ENCODE results near the gene ARHGEF37. TPM values are rescaled to one million over a fixed set of nuclear protein-coding genes. Genes with fewer than 3 reads are reported as not detected.
A peak's percentile ranks its signal among the peaks of the same experiment; 100 is the strongest.
"Not testable (repeated sequence)": the region's sequence is repeated elsewhere in the genome, so short reads cannot be mapped to it uniquely, and the experiment has no call there.

Gene ARHGEF37
- polyA plus RNA-seq, 1 donor from 2014 or later = 0.36 TPM

DNA sequence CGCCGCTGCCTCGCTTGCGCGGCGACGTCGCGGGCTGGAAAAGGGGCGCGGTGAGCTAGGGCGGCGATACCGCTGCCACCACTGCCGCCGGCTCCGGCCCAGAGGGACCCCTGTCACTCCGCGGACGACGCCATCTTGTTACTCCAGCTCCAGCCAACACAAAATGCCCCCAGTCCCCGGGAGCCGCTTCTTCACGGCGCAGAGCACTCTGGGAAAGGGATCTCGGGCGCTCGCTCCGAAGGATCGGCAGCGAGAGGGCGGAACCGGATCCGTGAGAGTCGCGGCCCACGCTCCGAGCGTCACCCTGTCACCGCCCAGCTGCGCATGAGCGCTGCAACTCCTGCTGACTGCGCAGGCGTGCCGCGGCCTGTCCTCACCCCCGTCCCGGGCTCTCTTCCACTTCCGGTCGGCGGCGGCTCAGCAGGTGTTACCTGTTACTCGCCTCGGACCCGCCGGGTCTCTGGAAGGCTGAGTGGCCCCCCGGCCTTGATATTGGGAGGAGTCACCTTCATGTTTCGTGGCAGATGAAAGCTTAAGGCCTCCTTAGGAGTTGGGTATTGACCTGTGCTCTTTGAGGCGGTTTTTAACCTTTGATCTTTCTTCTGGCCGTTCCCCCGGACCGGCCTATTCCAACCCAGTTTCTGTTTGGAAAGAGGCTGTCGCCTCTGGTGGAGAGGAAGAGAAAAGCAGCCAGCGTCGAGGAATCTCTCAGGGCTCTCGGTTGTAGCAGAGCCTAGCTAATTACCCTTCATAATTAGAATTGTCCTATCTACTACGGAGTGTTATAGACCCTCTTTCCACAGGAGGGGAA lies 29.9 kb upstream of the ARHGEF37 start, which contains the start of gene CSNK1A1:
CSNK1A1 (minus strand) TSS at position 213 of the 811 bp plus-strand sequence. CDS start 475 bp downstream, outside the sequence.
- peak within 1 kb of the TSS; percentile 92 to 99 (median 98) for H3K4me3 Mint-ChIP-seq
- peaks cover 22 to 34% (median 23%) of the 10 kb centered on the region in 3 donors for H3K4me1 Mint-ChIP-seq
- H3K9me3 Mint-ChIP-seq = no peaks in the 10 kb centered on the region
- peaks cover 2% of the 10 kb centered on the region for H3K36me3 Mint-ChIP-seq
- H3K27me3 Mint-ChIP-seq = no peaks in the 10 kb centered on the region
- H3K27ac Mint-ChIP-seq = peak within 1 kb of the TSS; percentile 94 to 99 (median 97)

DNA sequence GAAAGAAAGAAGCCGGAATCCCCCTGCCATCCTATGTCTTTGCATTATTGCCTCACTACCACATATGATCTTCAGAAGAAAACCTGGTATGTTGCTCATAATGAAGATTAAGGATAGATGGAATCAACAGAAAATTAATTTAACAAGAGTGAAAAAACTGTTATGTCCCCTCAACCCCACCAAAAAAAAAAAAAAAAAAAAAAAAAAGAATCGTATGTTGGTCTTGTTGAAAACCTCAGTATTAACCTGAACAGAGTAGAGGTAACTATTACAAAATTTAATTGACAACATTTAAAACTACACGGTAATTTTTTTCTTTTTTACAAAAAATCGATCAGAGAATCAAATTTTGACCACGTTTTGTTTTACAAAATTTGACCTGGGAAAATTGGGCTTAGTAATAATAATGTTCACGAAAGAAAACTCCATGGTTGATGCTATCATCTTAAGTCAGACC lies 29.2 kb upstream of the ARHGEF37 start:
- peaks cover 17 to 28% (median 18%) of the 10 kb centered on the region in 3 donors for H3K4me1 Mint-ChIP-seq
- H3K27ac Mint-ChIP-seq = peak overlapping the region; percentile 94 to 99 (median 97)
- peak overlapping the region; percentile 92 to 99 (median 98) for H3K4me3 Mint-ChIP-seq

DNA sequence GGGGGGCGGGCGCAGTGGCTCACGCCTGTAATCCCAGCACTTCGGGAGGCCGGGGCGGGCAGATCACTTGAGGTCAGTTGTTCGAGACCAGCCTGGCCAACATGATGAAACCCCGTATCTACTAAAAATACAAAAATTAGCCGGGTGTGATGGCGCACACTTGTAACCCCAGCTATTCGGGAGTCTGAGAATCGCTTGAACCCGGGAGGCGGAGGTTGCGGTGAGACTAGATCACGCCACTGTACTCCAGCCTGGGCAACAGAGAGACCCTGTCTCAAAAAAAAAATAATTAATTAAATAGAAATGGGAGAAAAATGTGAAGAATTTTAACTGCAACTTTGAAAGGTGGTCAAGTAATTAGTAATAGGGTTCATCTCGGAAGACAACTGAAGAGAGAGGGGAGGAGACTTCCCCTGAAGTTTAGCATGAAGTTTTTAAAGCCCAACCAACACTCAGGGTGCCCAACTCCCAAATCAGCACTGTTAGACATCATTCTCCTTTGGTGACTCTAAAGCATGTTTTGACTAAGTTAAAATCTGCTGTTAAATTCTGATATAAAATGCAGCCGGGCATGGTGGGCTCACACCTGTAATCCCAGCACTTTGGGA lies 28.6 kb upstream of the ARHGEF37 start:
- no peak overlapping the region for H3K27ac Mint-ChIP-seq
- H3K9me3 Mint-ChIP-seq = no peaks in the 10 kb centered on the region
- H3K27me3 Mint-ChIP-seq = no peaks in the 10 kb centered on the region
- H3K4me1 Mint-ChIP-seq = peaks cover 14 to 23% (median 14%) of the 10 kb centered on the region in 3 donors
- peak overlapping the region in 2 of 4 donors; percentile 42 to 63 for H3K4me3 Mint-ChIP-seq
- peaks cover 4% of the 10 kb centered on the region for H3K36me3 Mint-ChIP-seq

More for the DNA sequence above, 29.2 kb upstream of the ARHGEF37 start:
- H3K9me3 Mint-ChIP-seq = no peaks in the 10 kb centered on the region
- H3K27me3 Mint-ChIP-seq = no peaks in the 10 kb centered on the region
- H3K36me3 Mint-ChIP-seq = peaks cover 4% of the 10 kb centered on the region

DNA sequence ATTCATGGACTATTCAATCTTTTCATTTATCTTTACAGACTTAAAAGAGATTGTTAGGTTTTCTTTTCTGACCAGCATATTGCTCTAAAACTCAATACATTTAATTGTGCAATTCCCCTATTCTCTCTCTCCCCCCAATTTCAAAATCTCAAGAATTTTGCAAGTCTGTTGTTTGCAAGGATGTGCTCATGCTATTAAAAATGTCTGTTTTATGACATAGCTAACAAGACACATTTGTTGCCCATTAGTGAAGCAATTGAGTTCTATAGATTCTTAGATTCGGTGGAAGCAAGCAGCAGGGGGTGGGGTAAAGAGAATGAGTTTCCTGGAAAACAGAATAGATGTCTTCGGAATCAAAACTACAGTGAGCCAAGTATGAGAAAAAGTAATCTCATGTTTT lies 21.6 kb upstream of the ARHGEF37 start:
- H3K36me3 Mint-ChIP-seq = peaks cover 4% of the 10 kb centered on the region
- no peaks in the 10 kb centered on the region for H3K4me1 Mint-ChIP-seq
- no peak overlapping the region for H3K27ac Mint-ChIP-seq
- H3K9me3 Mint-ChIP-seq = no peaks in the 10 kb centered on the region
- no peak overlapping the region for H3K4me3 Mint-ChIP-seq
- H3K27me3 Mint-ChIP-seq = no peaks in the 10 kb centered on the region

DNA sequence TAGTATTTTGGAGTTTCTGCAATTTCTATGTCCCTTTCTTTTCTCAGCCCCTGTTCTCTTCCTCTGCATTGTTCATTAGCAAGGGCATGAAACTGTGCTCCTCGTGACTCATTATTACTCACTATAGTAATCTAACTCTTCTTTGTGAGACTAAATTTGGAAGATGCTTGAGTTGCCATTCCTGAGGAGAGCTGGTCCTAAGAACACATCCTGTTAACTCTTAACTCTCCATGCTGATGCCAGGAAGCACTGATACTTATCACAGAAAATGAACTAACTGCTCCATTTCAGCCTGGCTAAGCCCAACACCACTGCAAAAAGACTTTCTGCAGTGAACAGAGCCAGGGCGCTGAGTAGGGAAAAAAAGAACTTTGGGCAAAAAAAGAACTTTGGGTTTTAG lies 19.4 kb upstream of the ARHGEF37 start:
- H3K27me3 Mint-ChIP-seq = no peaks in the 10 kb centered on the region
- no peaks in the 10 kb centered on the region for H3K9me3 Mint-ChIP-seq
- peaks cover 2% of the 10 kb centered on the region for H3K36me3 Mint-ChIP-seq
- no peaks in the 10 kb centered on the region for H3K4me1 Mint-ChIP-seq
- no peak overlapping the region for H3K4me3 Mint-ChIP-seq
- H3K27ac Mint-ChIP-seq = no peak overlapping the region

DNA sequence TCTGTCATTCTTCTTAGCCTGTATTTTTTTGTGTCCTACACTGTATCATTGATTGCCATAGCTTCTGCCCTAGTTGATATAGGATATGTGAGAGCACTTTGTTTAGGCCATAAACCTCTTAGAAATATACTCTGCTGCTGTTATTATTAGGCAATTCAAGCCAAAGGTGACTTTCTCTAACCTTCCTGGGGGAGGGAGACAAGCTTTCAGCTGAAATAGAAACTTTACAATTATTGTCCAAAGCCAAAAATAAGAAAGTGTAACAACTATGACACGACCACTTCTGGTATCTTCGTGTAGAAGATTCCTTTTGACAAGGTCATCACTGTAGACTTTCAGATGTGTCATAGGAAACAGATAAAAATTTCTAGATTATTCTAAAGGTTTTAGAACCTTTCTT lies 17.8 kb upstream of the ARHGEF37 start:
- Mint-ChIP-seq H3K4me1 (no peaks in the 10 kb centered on the region), H3K36me3 (no peaks in the 10 kb centered on the region), H3K27me3 (no peaks in the 10 kb centered on the region), H3K27ac (peak overlapping the region in 1 of 3 donors; percentile 35), H3K9me3 (no peaks in the 10 kb centered on the region), H3K4me3 (no peak overlapping the region)

DNA sequence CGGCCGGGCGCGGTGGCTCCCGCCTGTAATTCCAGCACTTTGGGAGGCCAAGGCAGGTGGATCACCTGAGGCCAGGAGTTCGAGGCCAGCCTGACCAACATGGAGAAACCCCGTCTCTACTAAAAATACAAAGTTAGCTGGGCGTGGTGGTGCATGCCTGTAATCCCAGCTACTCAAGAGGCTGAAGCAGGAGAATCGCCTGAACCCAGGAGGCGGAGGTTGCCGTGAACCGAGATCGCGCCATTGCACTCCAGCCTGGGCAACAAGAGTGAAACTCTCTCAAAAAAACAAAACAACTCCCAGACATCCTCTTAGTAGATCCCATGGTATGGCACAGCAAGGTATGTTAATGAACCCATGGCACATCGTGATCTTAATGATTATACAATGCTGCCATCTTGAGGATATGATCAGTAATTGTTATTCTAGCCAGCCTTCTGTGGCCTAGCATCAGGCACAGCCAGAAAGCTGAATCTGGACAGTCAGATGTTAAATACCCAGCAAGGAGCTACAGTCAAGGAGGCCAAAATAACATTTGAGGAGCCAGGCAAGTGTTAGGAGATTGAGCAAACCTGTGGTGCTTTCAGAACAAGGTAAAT lies 16.7 kb upstream of the ARHGEF37 start:
- not testable (repeated sequence) for H3K36me3 Mint-ChIP-seq, H3K4me3 Mint-ChIP-seq, H3K27ac Mint-ChIP-seq, H3K9me3 Mint-ChIP-seq, H3K27me3 Mint-ChIP-seq, H3K4me1 Mint-ChIP-seq

DNA sequence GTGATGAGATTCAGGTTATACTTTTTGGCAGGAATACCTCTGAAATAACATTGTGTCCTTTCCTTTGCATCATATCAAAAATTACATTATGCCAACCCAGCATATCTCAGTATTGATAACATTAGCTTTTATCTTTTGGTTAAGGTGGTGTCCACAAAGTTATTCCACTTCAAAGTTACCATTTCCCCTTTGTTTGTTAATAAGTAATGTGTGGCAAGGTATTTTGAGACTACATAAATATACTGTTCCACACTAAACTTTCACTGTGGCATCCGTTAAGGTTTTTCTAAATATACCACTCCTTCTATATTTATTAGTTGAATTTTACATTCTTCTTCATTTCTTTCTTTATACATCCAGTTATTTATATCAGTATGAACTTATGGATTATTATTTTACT lies 14.1 kb upstream of the ARHGEF37 start:
- no peaks in the 10 kb centered on the region for H3K4me1 Mint-ChIP-seq
- no peaks in the 10 kb centered on the region for H3K36me3 Mint-ChIP-seq
- no peak overlapping the region for H3K27ac Mint-ChIP-seq

DNA sequence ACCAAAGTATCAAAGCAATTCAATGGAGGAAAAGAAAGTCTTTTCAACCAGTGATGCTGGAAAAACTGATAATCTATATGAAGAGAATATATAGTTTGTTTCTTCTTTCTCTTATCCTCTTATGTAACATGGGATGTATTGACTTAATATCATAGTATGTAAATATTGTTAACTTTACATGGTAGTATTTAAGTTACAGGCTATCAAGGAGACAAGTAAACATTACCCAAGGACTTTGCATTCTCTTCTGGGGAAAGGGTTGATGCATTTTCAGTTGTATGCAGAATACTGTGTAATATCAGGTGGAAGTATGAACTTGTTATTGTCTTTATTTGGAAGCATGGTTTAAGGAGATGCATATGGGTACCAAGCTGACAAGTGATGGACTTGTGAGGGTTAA lies 9.1 kb upstream of the ARHGEF37 start:
- no peaks in the 10 kb centered on the region for H3K9me3 Mint-ChIP-seq
- peaks cover 0 to 2% (median 0%) of the 10 kb centered on the region in 3 donors for H3K4me1 Mint-ChIP-seq
- H3K4me3 Mint-ChIP-seq = no peak overlapping the region
- H3K27ac Mint-ChIP-seq = no peak overlapping the region
- peaks cover 2% of the 10 kb centered on the region for H3K36me3 Mint-ChIP-seq
- no peaks in the 10 kb centered on the region for H3K27me3 Mint-ChIP-seq

More for the DNA sequence above, 14.1 kb upstream of the ARHGEF37 start:
- H3K4me3 Mint-ChIP-seq = no peak overlapping the region
- no peaks in the 10 kb centered on the region for H3K9me3 Mint-ChIP-seq
- H3K27me3 Mint-ChIP-seq = no peaks in the 10 kb centered on the region

DNA sequence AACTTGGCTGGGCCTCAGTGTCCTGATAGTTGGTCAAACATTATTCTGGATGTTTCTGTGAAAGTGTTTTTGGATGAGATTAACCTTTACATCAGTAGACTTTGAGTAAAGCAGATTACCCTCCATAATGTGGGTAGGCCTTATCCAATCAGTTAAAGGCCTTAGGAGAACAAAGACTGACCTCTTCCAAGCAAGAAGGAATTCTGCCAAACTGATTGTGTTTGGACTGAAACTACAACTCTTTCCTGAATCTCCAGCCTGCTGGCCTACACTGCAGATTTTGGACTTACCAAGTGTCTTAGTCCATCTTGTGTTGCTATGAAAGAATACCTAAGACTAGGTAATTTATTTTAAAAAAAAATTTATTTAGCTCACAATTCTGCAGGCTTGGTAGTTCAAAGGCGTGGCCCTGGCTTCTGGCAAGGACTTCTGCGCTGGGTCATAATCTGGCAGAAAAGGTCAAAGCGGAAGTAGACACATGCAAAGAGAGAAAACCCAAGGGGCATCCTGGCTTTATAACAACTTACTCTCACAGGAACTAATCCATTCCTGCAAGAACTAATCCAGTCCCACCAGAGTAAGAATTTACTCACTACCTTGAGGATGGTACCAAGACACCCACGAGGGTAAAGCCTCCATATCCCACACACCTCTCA lies 8.6 kb upstream of the ARHGEF37 start:
- Mint-ChIP-seq H3K27me3 (no peaks in the 10 kb centered on the region), H3K4me3 (no peak overlapping the region), H3K9me3 (no peaks in the 10 kb centered on the region), H3K27ac (no peak overlapping the region), H3K4me1 (peaks cover 0 to 2% (median 0%) of the 10 kb centered on the region in 3 donors), H3K36me3 (peaks cover 2% of the 10 kb centered on the region)

DNA sequence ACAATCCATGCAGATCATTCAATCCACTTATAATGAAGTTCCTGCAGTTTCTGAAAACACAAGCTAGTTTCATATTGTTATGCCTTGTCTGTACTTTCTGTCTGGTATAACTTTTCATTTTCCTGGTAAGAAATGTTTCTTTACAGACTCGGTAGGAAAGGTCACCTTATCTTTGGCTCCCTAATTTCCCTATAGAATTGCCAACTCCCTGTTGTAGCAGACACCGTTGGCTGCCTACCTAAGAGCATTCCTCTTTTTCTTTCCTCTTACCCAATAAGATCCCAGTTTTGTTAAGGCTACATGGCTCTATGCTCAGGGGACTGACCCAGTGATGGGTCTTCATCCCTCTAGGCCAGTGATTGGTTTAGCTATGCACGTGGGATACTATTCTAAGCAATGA lies 6.2 kb upstream of the ARHGEF37 start:
- Mint-ChIP-seq H3K4me3 (no peak overlapping the region), H3K27me3 (peaks cover 2% of the 10 kb centered on the region), H3K9me3 (no peaks in the 10 kb centered on the region), H3K27ac (no peak overlapping the region), H3K36me3 (peaks cover 2% of the 10 kb centered on the region), H3K4me1 (peaks cover 0 to 2% (median 0%) of the 10 kb centered on the region in 3 donors)

DNA sequence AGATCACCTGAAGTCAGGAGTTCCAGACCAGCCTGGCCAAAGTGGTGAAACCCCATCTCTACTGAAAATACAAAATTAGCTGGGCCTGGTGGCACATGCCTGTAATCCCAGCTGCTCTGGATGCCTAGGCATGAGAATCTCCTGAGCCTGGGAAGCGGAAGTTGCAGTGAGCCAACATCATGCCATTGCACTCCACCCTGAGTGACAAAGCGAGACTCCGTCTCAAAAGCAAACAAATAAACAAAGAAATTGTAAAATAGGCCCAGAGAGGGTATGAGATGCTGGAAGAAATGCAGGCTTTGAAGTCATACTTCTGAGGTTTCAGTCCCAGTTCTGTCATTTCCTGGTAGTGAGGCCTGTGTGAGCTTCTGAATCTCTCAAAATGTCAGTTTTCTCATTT lies 5.3 kb upstream of the ARHGEF37 start:
- peaks cover 2% of the 10 kb centered on the region for H3K36me3 Mint-ChIP-seq
- H3K9me3 Mint-ChIP-seq = no peaks in the 10 kb centered on the region
- peaks cover 3% of the 10 kb centered on the region for H3K27me3 Mint-ChIP-seq
- H3K4me3 Mint-ChIP-seq = no peak overlapping the region
- H3K27ac Mint-ChIP-seq = no peak overlapping the region
- peaks cover 4 to 7% (median 5%) of the 10 kb centered on the region in 3 donors for H3K4me1 Mint-ChIP-seq

DNA sequence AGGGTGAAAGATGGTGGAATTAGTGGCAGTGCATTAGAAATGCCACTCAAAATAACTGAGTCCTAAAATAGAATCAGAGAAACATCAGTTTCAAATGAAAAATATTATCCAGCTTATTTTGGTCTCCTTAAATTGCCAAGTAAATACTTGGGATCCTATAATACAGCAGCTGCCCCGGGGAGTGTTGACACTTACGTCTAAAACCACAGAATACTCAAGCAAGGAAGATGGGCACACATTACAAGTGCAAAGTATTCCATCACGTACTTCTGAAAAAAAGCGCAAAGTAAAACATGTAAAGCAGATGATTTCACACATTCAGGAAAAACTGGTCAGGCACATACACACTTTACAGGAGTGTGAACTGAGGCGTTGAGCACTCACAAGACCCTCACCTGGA lies 2.4 kb upstream of the ARHGEF37 start:
- Mint-ChIP-seq H3K27me3 (peaks cover 9% of the 10 kb centered on the region), H3K4me1 (peaks cover 4 to 8% (median 7%) of the 10 kb centered on the region in 3 donors), H3K4me3 (no peak overlapping the region), H3K27ac (no peak overlapping the region), H3K36me3 (no peaks in the 10 kb centered on the region), H3K9me3 (no peaks in the 10 kb centered on the region)

DNA sequence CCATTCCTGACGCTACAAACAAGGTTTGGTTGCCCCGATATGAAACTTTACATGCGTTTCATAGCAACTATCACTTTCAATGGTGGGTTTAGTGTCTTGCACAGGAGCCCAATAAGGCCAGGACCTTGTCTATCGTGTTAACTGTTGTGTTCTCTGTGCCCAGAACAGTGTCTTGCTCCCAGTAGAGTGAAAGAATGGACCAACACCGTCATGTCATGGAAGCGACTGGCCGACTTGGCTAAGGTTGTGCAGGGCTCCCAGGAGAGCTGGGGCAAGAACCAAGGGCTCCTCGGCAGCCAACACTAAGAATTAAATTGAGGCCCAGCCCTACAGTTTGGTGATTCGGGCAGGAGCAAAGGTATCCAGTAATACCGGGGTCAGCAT lies 498 bp upstream of the ARHGEF37 start:
- H3K36me3 Mint-ChIP-seq = no peaks in the 10 kb centered on the region
- H3K27me3 Mint-ChIP-seq = peaks cover 9% of the 10 kb centered on the region
- H3K27ac Mint-ChIP-seq = no peak overlapping the region
- peak overlapping the region; percentile 74 to 91 (median 82) for H3K4me3 Mint-ChIP-seq
- H3K9me3 Mint-ChIP-seq = no peaks in the 10 kb centered on the region
- peaks cover 4 to 8% (median 7%) of the 10 kb centered on the region in 3 donors for H3K4me1 Mint-ChIP-seq
